Activated T-helper 2 cell treated with anti-CD3 and anti-CD28 coated beads, Interferon-gamma antibody, Interleukin-2, Interleukin-4, amounts not matched to agents 10 μg/mL and 5 μg/mL and 100 μg/mL, durations not matched to agents 14 hours and 24 hours and 36 hours (primary cell): ENCODE data around the gene EVA1C. TPM values are rescaled to one million over a fixed set of nuclear protein-coding genes. Genes with fewer than 3 reads are reported as not detected.
"Not testable (repeated sequence)": the region's sequence is repeated elsewhere in the genome, so short reads cannot be mapped to it uniquely, and the experiment has no call there.

ENCODE experiments used
- DNase-seq: peaks from one replicate; pipeline ENCODE4 v3.0.0; 2021; ENCODE audit warnings: low spot score
- H3K27ac Mint-ChIP-seq: one replicate; pipeline ENCODE4 v1.8.0; 2021; ENCODE audit warnings: mixed read lengths
- H3K27me3 Mint-ChIP-seq: one replicate; pipeline ENCODE4 v1.8.0; 2021; ENCODE audit warnings: low read depth, mixed read lengths
- H3K36me3 Mint-ChIP-seq: one replicate; pipeline ENCODE4 v1.8.0; 2021; ENCODE audit warnings: low read depth, mixed read lengths
- H3K4me1 Mint-ChIP-seq: one replicate; pipeline ENCODE4 v1.8.0; 2021; ENCODE audit warnings: low read depth, mixed read lengths
- H3K4me3 Mint-ChIP-seq: one replicate; pipeline ENCODE4 v1.8.0; 2021; ENCODE audit warnings: low read depth, mild to moderate bottlenecking, moderate library complexity, mixed read lengths
- H3K9me3 Mint-ChIP-seq: one replicate; pipeline ENCODE4 v1.8.0; 2021; ENCODE audit warnings: mixed read lengths
- intact Hi-C: fragments of 100-400 bp; cut with micrococcal nuclease; formaldehyde crosslinking; loops from one replicate; pipeline ENCODE4 v1.15.1; 2023
- total RNA-seq: library from RNA; stranded (reverse); gene quantifications from 2 replicates; pipeline ENCODE4 v1.2.3, GENCODE V29; 2022

EVA1C gene
- total RNA-seq, 1 donor from 2014 or later: 8.4 TPM

DNA sequence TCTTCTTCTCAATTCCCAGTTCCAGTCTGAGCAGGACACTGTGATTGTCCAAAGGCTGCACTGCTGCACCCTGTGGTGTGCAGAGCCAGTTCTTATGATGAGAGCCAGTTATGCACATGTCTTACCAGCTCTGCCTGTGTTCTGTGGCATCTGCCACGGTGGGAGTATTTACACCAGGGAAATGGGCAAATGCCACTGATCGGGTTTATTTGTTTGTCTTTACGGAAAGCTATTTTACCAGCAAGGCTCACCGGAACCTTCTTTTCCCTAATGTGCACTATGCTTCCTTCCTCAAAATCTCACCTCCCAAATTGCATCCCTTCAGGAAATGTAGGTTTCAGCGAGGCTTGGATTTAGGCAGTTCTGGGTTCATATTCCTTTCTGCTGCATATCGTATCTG lies 49.0 kb downstream of the EVA1C start:
- Mint-ChIP-seq H3K27me3 (no peaks in the 10 kb centered on the region), H3K4me1 (no peaks in the 10 kb centered on the region), H3K36me3 (no peaks in the 10 kb centered on the region), H3K9me3 (no peaks in the 10 kb centered on the region), H3K4me3 (no peak overlapping the region), H3K27ac (no peak overlapping the region)
- intact Hi-C loops: no loop called here
- no peak for DNase-seq

DNA sequence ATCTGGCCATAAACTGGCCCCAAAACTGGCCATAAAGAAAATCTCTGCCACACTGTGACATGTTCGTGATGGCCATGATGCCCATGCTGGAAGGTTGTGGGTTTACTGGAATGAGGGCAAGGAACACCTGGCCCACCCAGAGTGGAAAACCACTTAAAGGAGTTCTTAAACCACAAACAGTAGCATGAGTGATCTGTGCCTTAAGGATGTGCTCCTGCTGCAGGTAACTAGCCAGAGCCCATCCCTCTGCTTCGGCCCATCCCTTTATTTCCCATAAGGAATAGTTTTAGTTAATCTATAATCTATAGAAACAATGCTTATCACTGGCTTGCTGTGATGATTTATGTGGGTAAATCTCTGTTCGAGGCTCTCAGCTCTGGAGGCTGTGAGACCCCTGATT lies 50.1 kb downstream of the EVA1C start:
- H3K27me3 Mint-ChIP-seq, H3K36me3 Mint-ChIP-seq, H3K9me3 Mint-ChIP-seq, H3K27ac Mint-ChIP-seq, DNase-seq, intact Hi-C loops, H3K4me1 Mint-ChIP-seq, H3K4me3 Mint-ChIP-seq: not testable (repeated sequence)

DNA sequence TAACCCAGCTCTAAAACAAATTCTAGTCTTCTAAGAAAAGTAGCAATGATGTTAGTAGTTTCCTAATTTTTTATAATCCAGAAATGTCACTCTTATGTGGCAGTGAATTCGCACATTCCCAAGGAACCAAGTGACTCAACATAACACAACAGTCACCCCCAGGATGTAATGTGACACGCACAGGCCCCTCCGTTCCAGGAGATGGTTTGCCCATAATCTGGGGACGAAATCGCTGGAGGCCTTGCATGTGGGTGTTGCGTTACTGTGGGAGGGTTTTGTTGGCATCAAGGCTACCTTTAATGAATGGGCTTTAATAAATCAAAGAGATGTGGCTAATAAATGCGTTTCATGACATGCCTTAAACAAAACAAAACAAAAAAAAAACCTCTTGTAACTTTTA lies 50.9 kb downstream of the EVA1C start:
- Mint-ChIP-seq H3K4me1 (no peaks in the 10 kb centered on the region), H3K27ac (no peak overlapping the region), H3K36me3 (no peaks in the 10 kb centered on the region), H3K9me3 (no peaks in the 10 kb centered on the region), H3K4me3 (no peak overlapping the region), H3K27me3 (no peaks in the 10 kb centered on the region)
- intact Hi-C loops: no loop called here
- DNase-seq: no peak

DNA sequence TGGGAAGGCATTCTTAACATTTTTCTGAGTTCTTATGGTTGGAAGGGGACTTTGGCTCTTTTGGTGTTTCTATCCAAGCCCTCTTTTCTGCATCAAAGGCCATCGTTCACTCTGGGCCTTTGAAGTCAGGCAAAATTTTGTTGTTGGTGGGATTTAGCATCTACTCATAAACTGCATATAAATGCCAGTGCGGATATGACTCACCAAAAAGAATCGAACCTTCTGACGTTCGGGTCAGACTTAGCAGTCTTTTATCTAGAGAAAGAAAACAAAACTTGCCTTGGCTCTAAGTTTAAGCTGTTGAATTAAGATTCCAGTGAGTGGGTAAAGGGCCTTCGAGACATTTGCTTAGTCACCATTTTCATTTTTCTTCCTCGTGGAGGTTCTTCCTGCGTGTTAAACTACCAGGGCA lies 51.4 kb downstream of the EVA1C start:
- no peaks in the 10 kb centered on the region for H3K27me3 Mint-ChIP-seq
- intact Hi-C loops: no loop called here
- no peaks in the 10 kb centered on the region for H3K36me3 Mint-ChIP-seq
- no peak overlapping the region for H3K27ac Mint-ChIP-seq
- no peak overlapping the region for H3K4me3 Mint-ChIP-seq
- H3K4me1 Mint-ChIP-seq: no peaks in the 10 kb centered on the region
- H3K9me3 Mint-ChIP-seq: no peaks in the 10 kb centered on the region
- DNase-seq: no peak

DNA sequence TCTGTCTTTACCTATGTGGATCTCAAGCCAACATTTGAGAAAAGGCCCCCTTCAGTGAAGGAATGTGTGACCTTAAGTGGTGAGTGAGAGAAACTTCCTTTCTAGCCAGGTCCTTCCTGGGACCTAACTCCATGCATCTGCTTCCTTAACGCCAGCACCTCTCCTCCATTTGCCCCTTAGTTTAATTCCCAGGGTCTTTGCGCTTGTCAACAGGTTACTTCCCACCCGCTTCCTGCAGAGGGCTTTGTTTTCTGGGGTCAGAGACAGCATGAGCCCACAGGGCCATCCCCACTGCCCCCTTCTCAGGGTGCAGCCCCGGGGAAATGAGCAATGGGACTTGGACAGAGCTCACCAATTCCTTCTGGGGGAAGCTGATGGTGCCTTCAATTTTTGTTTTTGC lies 54.8 kb downstream of the EVA1C start:
- H3K4me1 Mint-ChIP-seq: no peaks in the 10 kb centered on the region
- intact Hi-C loops: no loop called here

DNA sequence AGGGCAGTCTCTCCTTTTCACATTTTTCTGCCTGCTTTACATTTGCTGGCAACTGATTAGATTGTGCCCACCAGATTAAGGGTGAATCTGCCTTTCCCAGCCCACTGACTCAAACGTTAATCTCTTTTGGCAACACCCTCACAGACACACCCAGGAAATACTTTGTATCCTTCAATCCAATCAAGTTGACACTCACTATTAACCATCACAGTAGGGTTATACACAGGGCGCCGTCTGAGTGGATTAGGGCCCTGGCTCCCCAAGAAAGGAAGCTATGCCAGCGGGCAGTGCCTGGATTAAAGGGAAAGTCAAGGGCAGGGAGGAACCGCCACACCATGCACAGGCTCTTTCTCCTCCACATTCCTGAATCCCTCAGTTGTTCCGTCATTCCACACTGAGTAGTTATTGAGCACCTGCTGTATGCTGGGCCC lies 56.2 kb downstream of the EVA1C start:
- no peaks in the 10 kb centered on the region for H3K4me1 Mint-ChIP-seq
- no peak overlapping the region for H3K27ac Mint-ChIP-seq
- no peak overlapping the region for H3K4me3 Mint-ChIP-seq
- intact Hi-C loops: no loop called here
- DNase-seq: no peak
- H3K9me3 Mint-ChIP-seq: no peaks in the 10 kb centered on the region
- no peaks in the 10 kb centered on the region for H3K27me3 Mint-ChIP-seq
- H3K36me3 Mint-ChIP-seq: no peaks in the 10 kb centered on the region

More for the DNA sequence above, 54.8 kb downstream of the EVA1C start:
- Mint-ChIP-seq H3K4me3 (no peak overlapping the region), H3K36me3 (no peaks in the 10 kb centered on the region), H3K27me3 (no peaks in the 10 kb centered on the region), H3K27ac (no peak overlapping the region), H3K9me3 (no peaks in the 10 kb centered on the region)
- no peak for DNase-seq

DNA sequence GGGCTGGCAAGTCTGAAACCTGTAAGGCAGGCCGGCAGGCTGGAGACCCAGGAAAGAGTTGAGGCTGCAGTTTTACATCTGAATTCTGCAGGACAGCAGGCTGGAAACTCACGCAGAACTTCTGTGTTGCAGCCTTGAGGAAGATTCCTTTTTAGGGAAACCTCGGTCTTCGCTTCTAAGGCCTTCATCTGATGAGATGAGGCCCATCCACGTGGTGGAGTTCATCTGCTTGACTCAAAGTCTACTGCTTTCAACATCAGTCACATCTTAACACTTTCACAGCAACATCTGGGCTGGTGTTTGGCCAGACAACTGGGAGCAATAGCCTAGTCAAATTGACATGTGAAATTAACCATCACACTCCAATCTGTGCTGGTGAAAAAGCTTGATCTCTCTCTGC lies 57.1 kb downstream of the EVA1C start:
- DNase-seq: no peak
- intact Hi-C loops: no loop called here
- Mint-ChIP-seq H3K4me3 (no peak overlapping the region), H3K27ac (no peak overlapping the region), H3K27me3 (no peaks in the 10 kb centered on the region), H3K4me1 (no peaks in the 10 kb centered on the region), H3K9me3 (no peaks in the 10 kb centered on the region), H3K36me3 (no peaks in the 10 kb centered on the region)

DNA sequence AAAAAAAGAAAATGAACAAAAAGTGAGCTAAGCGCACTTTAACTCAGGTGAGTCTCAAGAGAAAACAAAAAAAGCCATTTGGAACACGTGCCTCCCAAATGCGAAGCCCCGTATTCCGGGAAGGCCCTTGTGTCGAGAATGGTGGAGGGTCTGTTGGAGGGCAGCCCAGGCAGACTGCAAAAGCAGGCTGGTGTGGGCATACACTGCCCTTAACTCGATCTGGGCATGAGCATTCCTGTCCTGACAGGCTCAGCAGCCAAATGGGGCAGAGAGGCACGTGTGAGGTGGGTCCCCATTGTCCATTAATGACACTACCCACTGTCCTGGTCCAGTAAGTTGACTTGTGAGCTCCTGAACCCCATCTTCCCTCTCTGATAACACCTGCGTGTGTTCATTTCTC lies 57.7 kb downstream of the EVA1C start:
- H3K36me3 Mint-ChIP-seq: no peaks in the 10 kb centered on the region
- no peaks in the 10 kb centered on the region for H3K9me3 Mint-ChIP-seq
- intact Hi-C loops: no loop called here
- no peaks in the 10 kb centered on the region for H3K27me3 Mint-ChIP-seq
- no peaks in the 10 kb centered on the region for H3K4me1 Mint-ChIP-seq
- H3K27ac Mint-ChIP-seq: no peak overlapping the region
- H3K4me3 Mint-ChIP-seq: no peak overlapping the region
- no peak for DNase-seq

DNA sequence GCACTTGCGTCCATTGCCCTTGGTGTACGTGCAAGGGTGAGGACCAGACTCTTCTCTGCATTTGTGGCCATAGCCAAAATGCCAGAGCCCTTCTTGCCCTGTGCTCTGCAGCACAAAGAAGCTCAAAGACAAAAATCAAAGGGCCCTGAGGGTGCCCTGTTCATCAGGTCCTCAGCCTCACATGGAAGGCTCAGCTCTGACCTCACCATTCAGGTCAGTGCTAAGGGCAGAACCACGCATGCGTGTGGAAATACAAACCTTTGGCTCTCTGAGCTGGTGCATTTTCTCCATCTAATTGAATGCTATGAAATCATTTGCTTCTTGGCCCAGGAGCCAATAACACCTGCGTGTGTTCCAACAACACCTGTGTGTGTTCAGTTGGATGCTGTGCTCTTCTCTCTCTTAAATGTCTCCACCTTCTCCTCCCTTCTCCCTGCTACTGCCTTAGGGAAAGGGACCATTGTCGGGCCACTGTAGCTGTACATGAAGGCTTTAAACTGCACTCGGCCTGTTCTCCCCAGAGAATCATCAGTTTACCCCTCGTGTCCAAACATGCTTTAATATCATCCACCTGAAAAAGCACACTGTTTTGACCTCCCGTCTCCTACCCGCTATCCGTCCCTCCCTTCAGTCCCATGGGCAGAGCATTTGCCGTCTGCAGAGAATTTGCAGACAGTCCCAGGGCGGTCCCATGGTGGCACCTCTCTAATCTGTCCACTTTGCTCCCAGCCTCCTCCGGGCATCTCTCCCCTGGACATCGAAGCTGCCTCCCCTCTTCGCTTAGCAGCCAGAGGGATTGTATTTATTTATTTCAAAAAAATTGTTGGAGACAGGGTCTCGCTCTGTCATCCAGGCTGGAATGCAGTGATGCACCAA lies 60.6 kb downstream of the EVA1C start:
- H3K36me3 Mint-ChIP-seq: no peaks in the 10 kb centered on the region
- intact Hi-C loops: no loop called here
- no peaks in the 10 kb centered on the region for H3K4me1 Mint-ChIP-seq

DNA sequence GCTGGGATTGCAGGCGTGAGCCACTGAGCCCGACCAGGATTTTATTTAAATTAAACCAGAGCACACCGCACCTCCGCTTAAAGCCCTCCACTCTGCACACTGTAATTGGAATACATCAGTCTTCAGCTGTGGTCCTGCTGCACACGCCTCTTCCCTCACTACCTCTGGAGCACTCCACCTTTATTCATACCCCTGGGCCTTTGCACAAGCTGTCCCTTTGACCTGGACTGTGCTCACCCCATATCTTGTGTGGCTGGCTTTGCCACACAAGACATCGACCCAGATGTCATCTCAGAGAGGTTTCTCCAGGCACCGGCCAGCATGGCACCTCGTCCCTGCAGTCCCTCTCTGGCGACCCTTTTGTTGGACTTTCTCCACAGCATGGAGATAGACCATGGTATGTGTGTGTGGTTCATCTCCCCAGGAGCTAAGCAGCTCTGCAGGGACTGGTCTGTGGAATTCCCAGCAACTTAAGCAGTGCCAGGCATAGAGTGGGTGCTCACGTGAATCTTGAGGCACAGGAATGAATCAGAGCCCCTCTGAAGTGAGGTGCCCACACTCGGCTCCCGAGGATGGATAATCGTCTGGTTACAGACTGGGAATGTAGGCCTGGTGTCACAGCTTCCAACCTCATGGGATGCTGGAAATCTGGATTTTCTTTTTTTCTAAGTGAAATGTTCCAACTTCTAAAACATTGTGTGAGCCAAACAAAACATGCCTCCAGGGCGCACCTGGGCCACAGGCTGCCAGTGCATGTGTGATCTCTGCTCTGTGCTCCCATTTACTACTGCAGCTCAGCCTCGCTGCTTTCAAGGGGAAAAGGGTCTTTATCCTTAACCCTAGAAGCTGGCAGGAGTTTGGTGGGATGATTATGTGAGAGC lies 61.9 kb downstream of the EVA1C start:
- no peaks in the 10 kb centered on the region for H3K36me3 Mint-ChIP-seq
- no peak overlapping the region for H3K27ac Mint-ChIP-seq
- no peak overlapping the region for H3K4me3 Mint-ChIP-seq
- no peaks in the 10 kb centered on the region for H3K9me3 Mint-ChIP-seq
- no peaks in the 10 kb centered on the region for H3K27me3 Mint-ChIP-seq
- peaks cover 6% of the 10 kb centered on the region for H3K4me1 Mint-ChIP-seq
- DNase-seq: no peak
- intact Hi-C loops: no loop called here

More for the DNA sequence above, 60.6 kb downstream of the EVA1C start:
- Mint-ChIP-seq H3K9me3 (no peaks in the 10 kb centered on the region), H3K4me3 (no peak overlapping the region), H3K27ac (no peak overlapping the region), H3K27me3 (no peaks in the 10 kb centered on the region)
- no peak for DNase-seq

DNA sequence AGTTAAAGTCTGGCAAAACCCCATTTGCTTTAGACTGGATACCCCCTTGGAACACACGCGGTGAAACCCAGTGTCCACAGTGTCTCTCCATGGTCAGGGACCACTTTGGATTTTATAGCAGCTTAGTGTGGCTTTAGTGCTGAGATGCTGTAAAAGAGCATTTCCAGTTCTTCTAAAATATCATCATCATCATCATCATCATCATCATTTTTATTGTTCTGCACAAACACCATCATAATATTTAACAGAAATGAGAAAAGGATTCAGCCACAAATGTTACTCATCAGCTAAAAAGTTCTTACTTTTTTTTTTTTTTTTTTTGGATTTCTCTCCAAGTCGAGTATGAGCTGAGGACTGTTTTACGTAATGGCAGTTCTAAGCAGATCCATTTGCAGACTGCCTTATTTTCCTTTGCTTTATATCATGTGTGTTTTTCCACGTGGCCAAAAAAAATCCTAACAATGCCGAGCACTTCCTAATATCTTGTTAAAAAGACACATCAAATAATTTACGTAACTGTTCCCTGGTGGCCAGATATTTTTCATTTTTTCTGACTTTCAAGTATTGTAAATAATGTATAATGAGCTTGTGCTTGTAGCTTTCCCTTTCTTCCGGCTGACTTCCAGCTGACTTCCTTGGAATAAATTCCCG lies 62.8 kb downstream of the EVA1C start:
- DNase-seq: no peak
- intact Hi-C loops: no loop called here
- H3K27ac Mint-ChIP-seq: no peak overlapping the region
- H3K27me3 Mint-ChIP-seq: no peaks in the 10 kb centered on the region
- H3K4me1 Mint-ChIP-seq: peaks cover 7% of the 10 kb centered on the region
- no peak overlapping the region for H3K4me3 Mint-ChIP-seq
- H3K36me3 Mint-ChIP-seq: no peaks in the 10 kb centered on the region
- H3K9me3 Mint-ChIP-seq: no peaks in the 10 kb centered on the region

DNA sequence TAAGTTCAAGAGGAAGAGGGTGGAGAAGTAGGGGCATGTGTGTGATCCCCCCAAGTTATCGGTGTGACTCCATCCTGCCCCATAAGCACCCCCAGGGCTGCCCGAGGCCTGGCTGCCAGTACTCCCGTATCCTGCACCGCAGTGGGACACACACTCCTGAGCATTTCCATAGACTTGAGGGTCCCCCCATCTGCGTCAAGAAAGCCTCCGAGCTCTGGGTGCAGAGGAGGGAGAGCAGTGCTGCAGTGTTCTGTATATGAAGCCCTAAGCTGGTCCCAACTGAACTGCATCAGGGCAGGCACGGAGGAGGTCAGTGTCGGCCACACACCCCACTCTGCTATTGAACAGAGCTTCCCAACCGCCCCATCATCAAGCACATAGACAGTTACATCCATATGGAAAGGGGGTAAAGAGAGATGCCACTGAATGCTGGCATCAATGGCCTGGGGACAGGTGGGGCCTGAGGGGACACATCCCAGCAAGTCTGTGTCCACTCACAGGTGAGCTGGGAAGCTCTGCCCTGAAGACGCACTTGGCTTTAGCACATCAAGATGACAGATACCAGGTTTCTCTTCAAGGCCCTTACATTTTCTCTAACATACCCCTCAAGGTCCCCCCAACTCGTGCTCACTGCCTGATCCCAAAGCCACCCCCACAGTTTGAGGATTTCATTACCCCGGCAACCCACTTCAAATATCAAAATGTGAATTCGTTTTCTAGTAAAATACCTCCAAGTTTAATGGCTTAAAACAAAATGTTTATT lies 64.3 kb downstream of the EVA1C start:
- no peak overlapping the region for H3K27ac Mint-ChIP-seq
- H3K4me1 Mint-ChIP-seq: peaks cover 7% of the 10 kb centered on the region
- no peak overlapping the region for H3K4me3 Mint-ChIP-seq
- intact Hi-C loops: no loop called here
- DNase-seq: no peak
- H3K27me3 Mint-ChIP-seq: no peaks in the 10 kb centered on the region
- no peaks in the 10 kb centered on the region for H3K36me3 Mint-ChIP-seq
- H3K9me3 Mint-ChIP-seq: no peaks in the 10 kb centered on the region
